Mammary epithelial cell (primary cell): Measurements from ENCODE around the gene PTPRG.

Experiments used
- EZH2 ChIP-seq: IDR thresholded peaks from 2 replicates; pipeline ENCODE4 v1.6.1; 2012; ENCODE audit warnings: low read length, inconsistent platforms, borderline replicate concordance
- TF ChIP-seq, protein P1 (sequence below), 2 donors: IDR thresholded peaks in 1 of 2; conservative IDR thresholded peaks in 1 of 2; 2 replicates each; pipeline ENCODE4 v1.5.1; 2011 to 2012; ENCODE audit warnings: inconsistent platforms in 2 of 2, low read length in 2 of 2, mild to moderate bottlenecking in 2 of 2, control low read depth in 1 of 2, low read depth in 1 of 2; ENCODE audit not compliant: insufficient read depth in 1 of 2; ENCODE audit errors: extremely low read depth in 1 of 2

DNA sequence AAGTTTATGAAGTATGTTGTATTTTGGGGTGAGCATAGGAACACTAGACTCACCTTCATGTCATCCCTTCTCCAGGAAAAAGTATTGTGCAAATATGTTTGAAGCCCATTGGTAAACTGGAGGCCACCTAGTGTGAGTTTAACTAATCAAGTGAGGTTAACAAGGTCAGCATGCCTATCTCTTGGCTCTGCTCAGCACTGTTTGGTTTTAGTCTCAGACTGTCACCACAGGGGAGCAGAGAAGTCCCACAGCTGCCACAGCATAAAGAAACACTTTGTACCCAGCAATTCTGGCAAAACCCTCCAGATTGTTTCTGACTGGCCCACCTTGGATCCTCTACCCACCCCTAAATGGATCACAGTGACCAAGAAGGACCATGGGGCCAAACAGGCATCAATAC is 659.2 kb downstream of the PTPRG start:
- TF ChIP-seq, protein P1, sequence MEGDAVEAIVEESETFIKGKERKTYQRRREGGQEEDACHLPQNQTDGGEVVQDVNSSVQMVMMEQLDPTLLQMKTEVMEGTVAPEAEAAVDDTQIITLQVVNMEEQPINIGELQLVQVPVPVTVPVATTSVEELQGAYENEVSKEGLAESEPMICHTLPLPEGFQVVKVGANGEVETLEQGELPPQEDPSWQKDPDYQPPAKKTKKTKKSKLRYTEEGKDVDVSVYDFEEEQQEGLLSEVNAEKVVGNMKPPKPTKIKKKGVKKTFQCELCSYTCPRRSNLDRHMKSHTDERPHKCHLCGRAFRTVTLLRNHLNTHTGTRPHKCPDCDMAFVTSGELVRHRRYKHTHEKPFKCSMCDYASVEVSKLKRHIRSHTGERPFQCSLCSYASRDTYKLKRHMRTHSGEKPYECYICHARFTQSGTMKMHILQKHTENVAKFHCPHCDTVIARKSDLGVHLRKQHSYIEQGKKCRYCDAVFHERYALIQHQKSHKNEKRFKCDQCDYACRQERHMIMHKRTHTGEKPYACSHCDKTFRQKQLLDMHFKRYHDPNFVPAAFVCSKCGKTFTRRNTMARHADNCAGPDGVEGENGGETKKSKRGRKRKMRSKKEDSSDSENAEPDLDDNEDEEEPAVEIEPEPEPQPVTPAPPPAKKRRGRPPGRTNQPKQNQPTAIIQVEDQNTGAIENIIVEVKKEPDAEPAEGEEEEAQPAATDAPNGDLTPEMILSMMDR (conservative IDR thresholded peaks at IDR 0.05 in 1 of 2, IDR thresholded peaks at IDR 0.05 in 1 of 2; ENCODE audit: extremely low read depth in 1 of 2, insufficient read depth in 1 of 2, low read depth in 1 of 2, low read length in 2 of 2), result no peak
- TF ChIP-seq EZH2, result no peak
